Testis (tissue), 3 donors: ENCODE results near the gene RENBP. TPM values are rescaled to one million over a fixed set of nuclear protein-coding genes. Genes with fewer than 3 reads are reported as not detected.

ENCODE experiments used
- DNase-seq: peaks from one replicate; pipeline ENCODE4 v3.0.0-alpha.2; 2019
- H3K27ac ChIP-seq, 2 donors: fragments of 200-600 bp; sonication (generic); one replicate each; pipeline ENCODE4 v1.5.1; 2019
- H3K27me3 ChIP-seq: fragments of 200-600 bp; sonication (generic); one replicate; pipeline ENCODE4 v1.5.1; 2019
- H3K36me3 ChIP-seq: fragments of 200-600 bp; sonication (generic); one replicate; pipeline ENCODE4 v1.5.1; 2017; ENCODE audit warnings: low read depth; ENCODE audit errors: missing control alignments
- H3K4me1 ChIP-seq: fragments of 200-600 bp; sonication (generic); one replicate; pipeline ENCODE4 v1.5.1; 2019
- H3K4me3 ChIP-seq, 2 donors: fragments of 200-600 bp; sonication (generic); one replicate each; pipeline ENCODE4 v1.5.1; 2017 to 2019
- H3K9me3 ChIP-seq: fragments of 200-600 bp; sonication (generic); one replicate; pipeline ENCODE4 v1.5.1; 2017
- CTCF ChIP-seq, 3 experiments: fragments of 450-650 bp in 2 of 3; fragments of 200-600 bp in 1 of 3; sonication (generic) in 1 of 3; IDR thresholded peaks; one replicate each; pipeline ENCODE4 v1.5.1; 2016 to 2019; ENCODE audit warnings: antibody characterized with exemption in 3 of 3, mild to moderate bottlenecking in 2 of 3, moderate library complexity in 1 of 3
- POLR2A ChIP-seq: fragments of 450-650 bp; IDR thresholded peaks from one replicate; pipeline ENCODE4 v1.6.1; 2017; ENCODE audit warnings: antibody characterized with exemption, mild to moderate bottlenecking, moderate library complexity
- WGBS, 2 donors: methylation state at CpG; one replicate each; pipeline ENCODE4 v1.1.5; 2018; 5-methylcytosine and 5-hydroxymethylcytosine counted together
- intact Hi-C: fragments of 100-400 bp; cut with DNase I; formaldehyde crosslinking; loops from one replicate; pipeline ENCODE4 v1.15.1; 2023; ENCODE audit warnings: low total_unique reads
- polyA plus RNA-seq: library from polyadenylated mRNA; stranded (reverse); fragments of 350-450 nt; fragmentation: Illumina TruSeq; extraction: RNeasy Lipid Tissue Mini Kit (QIAGEN cat#74804); gene quantifications from one replicate; pipeline ENCODE4 v1.2.3, GENCODE V29; 2014; ENCODE audit warnings: low read depth, low replicate concordance; ENCODE audit not compliant: insufficient read depth
- total RNA-seq, 2 donors: library from RNA; depleted of rRNA; stranded (reverse); fragments of >200 nt; gene quantifications; one replicate each; pipeline ENCODE4 v1.2.3, GENCODE V29; 2016

Gene RENBP
- total and polyA plus RNA-seq, 3 donors from 2014 or later, result 2.8 to 4.8 (median 3.4) TPM

GRCh38 chrX:153956044-153956907 lies 11.8 kb upstream of the RENBP start:
- H3K4me1 ChIP-seq, result no peaks in the 10 kb centered on the region
- WGBS, 2 donors, result 87 to 89% methylated on average over 3 to 14 of the region's 35 CpGs
- no peak overlapping the region for H3K4me3 ChIP-seq
- TF ChIP-seq CTCF (IDR thresholded peaks at IDR 0.05) (no peak), POLR2A (no peak)
- no peak overlapping the region for H3K27ac ChIP-seq
- H3K36me3 ChIP-seq, result no peaks in the 10 kb centered on the region
- H3K9me3 ChIP-seq, result no peaks in the 10 kb centered on the region
- no peak for DNase-seq
- no peaks in the 10 kb centered on the region for H3K27me3 ChIP-seq
- intact Hi-C loops, result loop anchor here (10.0 kb wide), 1 partner anchor 191 kb away; the partner anchor contains the start of gene PLXNB3

GRCh38 chrX:153955228-153955732 lies 10.8 kb upstream of the RENBP start:
- TF ChIP-seq CTCF (IDR thresholded peaks at IDR 0.05), result no peak
- TF ChIP-seq POLR2A, result no peak
- no peaks in the 10 kb centered on the region for H3K4me1 ChIP-seq
- no peak for DNase-seq
- no peaks in the 10 kb centered on the region for H3K9me3 ChIP-seq
- intact Hi-C loops, result loop anchor here (10.0 kb wide), 1 partner anchor 190 kb away; the partner anchor contains the start of gene PLXNB3
- no peak overlapping the region for H3K27ac ChIP-seq
- no peaks in the 10 kb centered on the region for H3K27me3 ChIP-seq
- no peak overlapping the region for H3K4me3 ChIP-seq
- 84% methylated on average over 5 of the region's 12 CpGs; no CpG with 5 or more reads in 1 of the 2 donors for WGBS, 2 donors
- H3K36me3 ChIP-seq, result no peaks in the 10 kb centered on the region

GRCh38 chrX:153954558-153955227 lies 10.2 kb upstream of the RENBP start:
- intact Hi-C loops, result loop anchor here (10.0 kb wide), 1 partner anchor 190 kb away; the partner anchor contains the start of gene PLXNB3

More at GRCh38 chrX:153954558-153955227, 10.2 kb upstream of the RENBP start:
- Histone ChIP-seq H3K4me3 (no peak overlapping the region), H3K36me3 (no peaks in the 10 kb centered on the region), H3K27me3 (no peaks in the 10 kb centered on the region), H3K4me1 (no peaks in the 10 kb centered on the region), H3K27ac (no peak overlapping the region), H3K9me3 (no peaks in the 10 kb centered on the region)
- TF ChIP-seq POLR2A, result no peak
- TF ChIP-seq CTCF (IDR thresholded peaks at IDR 0.05), result no peak
- WGBS, 2 donors, result 95 to 96% methylated on average over 8 to 17 of the region's 44 CpGs
- no peak for DNase-seq
